ENCODE measurements around the gene KLHL20.

DNA sequence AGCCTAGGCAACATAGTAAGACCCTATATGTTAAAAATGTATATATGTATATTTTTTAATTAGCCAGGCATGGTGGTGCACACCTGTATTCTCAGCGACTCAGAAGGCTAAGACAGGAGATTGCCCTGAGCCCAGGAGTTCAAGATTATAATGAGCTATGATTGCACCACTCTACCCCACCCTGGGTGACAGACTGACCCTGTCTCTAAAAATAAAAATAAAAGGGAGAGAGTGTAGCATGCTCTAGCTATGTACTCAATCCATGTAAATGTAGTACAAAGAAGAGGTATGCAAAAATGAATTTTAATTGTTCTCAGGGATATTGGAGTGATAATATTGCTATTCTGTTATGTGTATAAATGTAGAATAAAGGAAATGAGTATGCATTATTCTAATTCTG lies 56.8 kb downstream of the KLHL20 start:
- TF ChIP-seq SUZ12 (IDR thresholded peaks at IDR 0.05; ENCODE audit: extremely low read depth, insufficient read depth, insufficient read length) (no peak), ZNF274 (IDR thresholded peaks at IDR 0.05; ENCODE audit: low read depth, low read length) (no peak), YY1 (IDR thresholded peaks at IDR 0.05; ENCODE audit: insufficient read depth, insufficient read length) (no peak)

Data from NT2/D1 (cell line).